HCT116 (cell line): ENCODE measurements around the gene FTO.

ENCODE experiments used
- CEBPB ChIP-seq: IDR thresholded peaks from 2 replicates; pipeline ENCODE4 v1.6.1; 2012; ENCODE audit warnings: low read depth
- CTCF ChIP-seq, 3 experiments: fragments of 200-600 bp in 1 of 3; sonication (generic) in 1 of 3; IDR thresholded peaks in 2 of 3; conservative IDR thresholded peaks in 1 of 3; 2 replicates each; pipeline ENCODE4 v1.5.1; 2012 to 2017; ENCODE audit warnings: low read depth in 2 of 3, low read length in 2 of 3, antibody characterized with exemption in 1 of 3, borderline replicate concordance in 1 of 3, control low read depth in 1 of 3, mild to moderate bottlenecking in 1 of 3, mixed read lengths in 1 of 3, mixed run types in 1 of 3, moderate library complexity in 1 of 3; ENCODE audit not compliant: insufficient read depth in 1 of 3
- EGR1 ChIP-seq: IDR thresholded peaks from 2 replicates; pipeline ENCODE4 v1.6.1; 2012; ENCODE audit warnings: low read depth
- EZH2 ChIP-seq: fragments of 200-600 bp; sonication (generic); IDR thresholded peaks from 2 replicates; pipeline ENCODE4 v1.6.1; 2017; ENCODE audit warnings: antibody characterized with exemption, mixed run types
- EZH2phosphoT487 ChIP-seq: fragments of 200-600 bp; IDR thresholded peaks from 2 replicates; pipeline ENCODE4 v1.6.1; 2018; ENCODE audit warnings: antibody characterized with exemption, borderline replicate concordance
- MAX ChIP-seq: IDR thresholded peaks from 2 replicates; pipeline ENCODE4 v1.6.1; 2012
- POLR2A ChIP-seq: IDR thresholded peaks from 2 replicates; pipeline ENCODE4 v1.7.0; 2011; ENCODE audit warnings: borderline replicate concordance; ENCODE audit not compliant: insufficient read depth, insufficient read length; ENCODE audit errors: extremely low read depth
- POLR2AphosphoS5 ChIP-seq: IDR thresholded peaks from 2 replicates; pipeline ENCODE4 v1.6.1; 2011; ENCODE audit warnings: mild to moderate bottlenecking, low read depth, low read length, moderate library complexity
- SIN3A ChIP-seq: IDR thresholded peaks from 2 replicates; pipeline ENCODE4 v1.6.1; 2012; ENCODE audit warnings: low read depth
- SRF ChIP-seq: IDR thresholded peaks from 2 replicates; pipeline ENCODE4 v1.6.1; 2012; ENCODE audit warnings: low read depth
- TCF7L2 ChIP-seq: IDR thresholded peaks from 2 replicates; pipeline ENCODE4 v1.7.0; 2011; ENCODE audit warnings: borderline replicate concordance, inconsistent platforms; ENCODE audit not compliant: insufficient read depth, insufficient read length; ENCODE audit errors: extremely low read depth

- TF ChIP-seq CTCF (IDR thresholded peaks at IDR 0.05 in 2 of 3, conservative IDR thresholded peaks at IDR 0.05 in 1 of 3; ENCODE audit: borderline replicate concordance in 1 of 3, insufficient read depth in 1 of 3, low read depth in 2 of 3, low read length in 2 of 3) (no peak), POLR2A (no peak), POLR2AphosphoS5 (no peak), EZH2phosphoT487 (no peak), CEBPB (no peak), EZH2 (no peak), MAX (no peak), TCF7L2 (no peak), EGR1 (no peak), SIN3A (no peak), SRF (no peak)
These were observed 337.0 kb downstream of the FTO start for GRCh38 chr16:54040975-54041374.
